DND-41 (cell line): ENCODE measurements around the gene EVPLL.
"Not testable (repeated sequence)": the region's sequence is repeated elsewhere in the genome, so short reads cannot be mapped to it uniquely, and the experiment has no call there.

ENCODE experiments used
- EZH2 ChIP-seq: IDR thresholded peaks from 3 replicates; pipeline ENCODE4 v1.6.1; 2012; ENCODE audit warnings: borderline replicate concordance, low read depth, mild to moderate bottlenecking, moderate library complexity, low read length, inconsistent platforms; ENCODE audit not compliant: severe bottlenecking
- TF ChIP-seq, protein P1 (sequence below): IDR thresholded peaks from 2 replicates; pipeline ENCODE4 v1.5.1; 2012; ENCODE audit warnings: borderline replicate concordance, low read length, moderate library complexity, mild to moderate bottlenecking; ENCODE audit not compliant: poor library complexity, severe bottlenecking; ENCODE audit errors: extremely low read depth

- TF ChIP-seq, protein P1, sequence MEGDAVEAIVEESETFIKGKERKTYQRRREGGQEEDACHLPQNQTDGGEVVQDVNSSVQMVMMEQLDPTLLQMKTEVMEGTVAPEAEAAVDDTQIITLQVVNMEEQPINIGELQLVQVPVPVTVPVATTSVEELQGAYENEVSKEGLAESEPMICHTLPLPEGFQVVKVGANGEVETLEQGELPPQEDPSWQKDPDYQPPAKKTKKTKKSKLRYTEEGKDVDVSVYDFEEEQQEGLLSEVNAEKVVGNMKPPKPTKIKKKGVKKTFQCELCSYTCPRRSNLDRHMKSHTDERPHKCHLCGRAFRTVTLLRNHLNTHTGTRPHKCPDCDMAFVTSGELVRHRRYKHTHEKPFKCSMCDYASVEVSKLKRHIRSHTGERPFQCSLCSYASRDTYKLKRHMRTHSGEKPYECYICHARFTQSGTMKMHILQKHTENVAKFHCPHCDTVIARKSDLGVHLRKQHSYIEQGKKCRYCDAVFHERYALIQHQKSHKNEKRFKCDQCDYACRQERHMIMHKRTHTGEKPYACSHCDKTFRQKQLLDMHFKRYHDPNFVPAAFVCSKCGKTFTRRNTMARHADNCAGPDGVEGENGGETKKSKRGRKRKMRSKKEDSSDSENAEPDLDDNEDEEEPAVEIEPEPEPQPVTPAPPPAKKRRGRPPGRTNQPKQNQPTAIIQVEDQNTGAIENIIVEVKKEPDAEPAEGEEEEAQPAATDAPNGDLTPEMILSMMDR: not testable (repeated sequence)
- TF ChIP-seq EZH2: not testable (repeated sequence)
Measured at GRCh38 chr17:18403166-18403565, 25.6 kb downstream of the EVPLL start.
